ENCODE results near the gene MAN2C1.

- no peak for TF ChIP-seq POLR2A (IDR thresholded peaks at IDR 0.05)
- TF ChIP-seq CTCF (IDR thresholded peaks at IDR 0.05) = no peak
- no peak for TF ChIP-seq POLR2AphosphoS5 (IDR thresholded peaks at IDR 0.05)
These were observed 20.3 kb downstream of the MAN2C1 start for GRCh38 chr15:75348034-75348561.

Measured in breast epithelium (tissue), 3 donors.